ENCODE data around the gene MBP. TPM values are rescaled to one million over a fixed set of nuclear protein-coding genes. Genes with fewer than 3 reads are reported as not detected.

The MBP gene
- total and polyA plus RNA-seq, 5 donors from 2014 or later, result 134 to 172 (median 143) TPM

DNA sequence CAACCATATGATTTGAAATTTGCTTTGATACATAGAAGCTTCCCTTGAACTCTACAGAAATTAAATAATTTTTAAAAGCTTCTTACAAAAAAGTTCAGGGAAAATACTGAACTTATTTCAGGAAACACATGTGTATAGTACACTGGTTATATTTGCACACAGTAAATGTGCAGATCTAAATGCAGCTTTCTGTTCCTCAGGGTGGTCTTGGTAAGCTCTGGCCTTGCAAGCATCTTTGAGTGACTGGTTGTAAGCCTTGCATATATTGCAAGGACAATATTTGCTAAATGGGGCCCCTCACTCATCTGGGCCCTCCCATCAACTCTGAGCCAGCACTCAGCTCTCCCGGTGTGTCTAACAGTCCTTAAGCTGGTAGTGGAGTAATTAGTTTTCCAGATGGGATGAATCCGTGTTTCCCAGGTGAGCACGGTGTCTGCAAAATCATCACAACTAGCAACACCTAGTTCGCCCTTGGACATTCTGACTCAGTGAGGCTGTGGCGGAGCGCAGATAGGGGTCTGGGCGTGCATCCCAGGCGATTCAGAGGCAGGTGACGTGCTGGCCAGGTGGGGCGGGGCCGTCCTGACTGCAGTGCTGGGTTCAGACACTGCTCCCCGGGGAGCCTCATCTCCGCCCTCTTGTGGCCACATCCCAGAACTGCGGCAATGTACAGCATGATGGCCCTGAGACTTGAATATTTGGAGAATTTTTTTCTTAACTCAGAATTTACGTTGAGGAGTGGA, 149.6 kb downstream of the MBP start:
- Mint-ChIP-seq H3K4me1 (peaks cover 4 to 9% (median 8%) of the 10 kb centered on the region in 4 donors), H3K27me3 (no peaks in the 10 kb centered on the region), H3K36me3 (peaks cover 11% of the 10 kb centered on the region), H3K9me3 (no peaks in the 10 kb centered on the region), H3K4me3 (no peak overlapping the region), H3K27ac (peak overlapping the region in 1 of 3 donors; percentile 56)
- H3K9me3 ChIP-seq (ENCODE audit: control insufficient read depth in 2 of 2, low read length in 2 of 2), result no peaks in the 10 kb centered on the region
- H3K36me3 ChIP-seq (ENCODE audit: control insufficient read depth, insufficient read depth, low read length), result no peaks in the 10 kb centered on the region
- H3K4me1 ChIP-seq (ENCODE audit: control insufficient read depth, insufficient read depth, low read length, poor library complexity, severe bottlenecking), result peaks cover 6% of the 10 kb centered on the region
- H3K27me3 ChIP-seq (ENCODE audit: control insufficient read depth, insufficient read depth, low read length), result no peaks in the 10 kb centered on the region
- H3K4me3 ChIP-seq (ENCODE audit: low read depth, low read length), result no peak overlapping the region
- no peak overlapping the region for H3K27ac ChIP-seq (ENCODE audit: insufficient read depth, low read length, poor library complexity, severe bottlenecking)
- peak; percentile 93 to 94 for ATAC-seq (ENCODE audit: low read depth in 2 of 2)
- peak; percentile 71 to 86 (median 81) for DNase-seq

DNA sequence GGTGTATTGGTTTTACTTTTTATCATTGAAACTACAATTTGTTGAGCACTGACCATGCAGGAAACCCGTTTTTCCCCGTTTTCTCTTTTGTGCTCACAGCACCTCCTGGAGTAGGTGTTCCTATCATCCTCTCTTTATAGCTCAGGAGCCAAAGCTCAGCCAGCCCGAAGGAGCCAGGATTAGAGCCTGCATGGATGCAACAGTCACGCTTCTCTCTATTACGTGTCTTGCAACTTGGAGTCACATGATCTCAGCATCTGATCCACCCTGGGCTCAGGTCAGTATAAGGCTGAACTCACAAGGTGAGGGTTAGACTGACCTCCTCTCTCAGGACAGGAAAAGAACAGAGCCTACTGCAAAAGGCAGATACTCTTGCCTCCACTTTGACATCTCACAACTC, 150.5 kb downstream of the MBP start:
- H3K36me3 ChIP-seq (ENCODE audit: control insufficient read depth, insufficient read depth, low read length), result no peaks in the 10 kb centered on the region
- DNase-seq, result no peak
- H3K4me1 ChIP-seq (ENCODE audit: control insufficient read depth, insufficient read depth, low read length, poor library complexity, severe bottlenecking), result peaks cover 6% of the 10 kb centered on the region
- no peak overlapping the region for H3K4me3 ChIP-seq (ENCODE audit: low read depth, low read length)
- Mint-ChIP-seq H3K36me3 (peaks cover 11% of the 10 kb centered on the region), H3K27ac (no peak overlapping the region), H3K4me3 (no peak overlapping the region), H3K9me3 (no peaks in the 10 kb centered on the region), H3K4me1 (peaks cover 4 to 9% (median 8%) of the 10 kb centered on the region in 4 donors), H3K27me3 (no peaks in the 10 kb centered on the region)
- H3K27ac ChIP-seq (ENCODE audit: insufficient read depth, low read length, poor library complexity, severe bottlenecking), result no peak overlapping the region
- ATAC-seq (ENCODE audit: low read depth in 2 of 2), result no peak
- H3K9me3 ChIP-seq (ENCODE audit: control insufficient read depth in 2 of 2, low read length in 2 of 2), result no peaks in the 10 kb centered on the region
- no peaks in the 10 kb centered on the region for H3K27me3 ChIP-seq (ENCODE audit: control insufficient read depth, insufficient read depth, low read length)

DNA sequence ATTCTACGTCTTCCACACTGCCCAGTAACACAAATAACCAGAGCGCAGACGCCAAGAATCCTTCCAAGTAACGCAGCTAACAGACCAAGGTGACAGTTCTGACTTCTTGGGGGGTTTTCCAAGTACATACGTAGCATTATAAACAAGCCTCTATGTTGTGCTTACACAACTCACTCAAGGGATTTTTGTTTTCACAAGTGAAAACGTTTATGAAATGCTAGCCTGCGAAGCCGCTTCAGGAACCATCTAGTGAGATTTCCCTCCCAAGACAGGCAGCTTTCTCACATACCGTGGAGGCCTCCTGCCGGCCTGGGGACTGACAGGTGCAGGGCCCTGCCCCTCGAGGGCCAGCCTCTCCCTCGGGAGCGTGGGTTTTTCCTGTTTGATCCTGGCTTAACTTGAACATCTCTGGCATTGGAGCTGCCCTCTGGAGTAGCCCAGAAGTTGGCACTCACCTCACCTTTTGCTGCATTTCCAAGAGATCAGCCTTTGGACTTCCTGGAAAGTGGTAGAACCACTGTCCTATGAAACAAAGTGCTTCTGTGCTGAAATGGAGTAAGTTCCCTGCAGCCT, 151.1 kb downstream of the MBP start:
- no peaks in the 10 kb centered on the region for H3K9me3 Mint-ChIP-seq
- peaks cover 6% of the 10 kb centered on the region for H3K4me1 ChIP-seq (ENCODE audit: control insufficient read depth, insufficient read depth, low read length, poor library complexity, severe bottlenecking)
- no peak for ATAC-seq (ENCODE audit: low read depth in 2 of 2)
- H3K27ac ChIP-seq (ENCODE audit: insufficient read depth, low read length, poor library complexity, severe bottlenecking), result no peak overlapping the region
- peaks cover 4 to 9% (median 8%) of the 10 kb centered on the region in 4 donors for H3K4me1 Mint-ChIP-seq
- no peak overlapping the region for H3K4me3 ChIP-seq (ENCODE audit: low read depth, low read length)
- no peaks in the 10 kb centered on the region for H3K9me3 ChIP-seq (ENCODE audit: control insufficient read depth in 2 of 2, low read length in 2 of 2)
- H3K36me3 ChIP-seq (ENCODE audit: control insufficient read depth, insufficient read depth, low read length), result no peaks in the 10 kb centered on the region
- H3K27ac Mint-ChIP-seq, result no peak overlapping the region
- DNase-seq, result no peak
- no peaks in the 10 kb centered on the region for H3K27me3 ChIP-seq (ENCODE audit: control insufficient read depth, insufficient read depth, low read length)
- no peaks in the 10 kb centered on the region for H3K27me3 Mint-ChIP-seq
- no peak overlapping the region for H3K4me3 Mint-ChIP-seq
- peaks cover 11% of the 10 kb centered on the region for H3K36me3 Mint-ChIP-seq

DNA sequence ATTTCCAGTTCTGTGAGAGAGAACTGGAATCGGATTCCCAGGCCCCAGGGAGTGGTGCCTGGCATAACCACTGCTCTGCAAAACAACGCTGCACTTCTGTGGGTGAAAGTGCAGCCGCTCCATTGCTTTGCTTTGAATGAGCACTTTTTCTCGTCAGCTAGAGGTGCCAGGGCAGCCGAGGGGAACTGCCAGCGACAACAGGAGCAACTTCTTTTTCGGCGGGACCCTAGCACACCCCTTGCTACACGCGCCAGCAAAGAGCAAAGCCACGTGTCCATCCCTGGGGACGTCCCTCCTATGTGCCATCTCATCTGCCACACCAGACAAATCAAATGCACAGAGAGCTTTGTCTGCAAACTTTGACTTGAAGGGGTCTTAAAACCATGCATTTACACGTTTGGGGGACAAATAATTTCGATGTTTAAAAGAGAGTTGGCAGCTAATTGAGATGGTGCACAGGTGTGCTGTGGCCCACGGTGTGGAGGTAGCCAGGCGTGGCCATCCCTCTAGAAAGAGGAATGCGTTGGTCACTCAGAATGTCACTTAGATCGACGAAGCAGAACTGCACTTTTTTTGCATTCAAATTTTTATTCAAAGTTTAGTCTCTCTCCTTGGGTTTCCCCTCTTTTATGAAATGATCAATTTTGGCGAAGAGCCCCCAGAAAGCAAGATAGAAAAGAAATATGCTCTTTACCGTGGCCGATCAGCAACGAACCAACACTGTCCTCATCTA, 151.8 kb downstream of the MBP start:
- ATAC-seq (ENCODE audit: low read depth in 2 of 2), result no peak
- H3K4me3 ChIP-seq (ENCODE audit: low read depth, low read length), result no peak overlapping the region
- Mint-ChIP-seq H3K9me3 (no peaks in the 10 kb centered on the region), H3K4me1 (peaks cover 4 to 9% (median 8%) of the 10 kb centered on the region in 4 donors), H3K27ac (no peak overlapping the region), H3K4me3 (no peak overlapping the region), H3K36me3 (peaks cover 11% of the 10 kb centered on the region), H3K27me3 (no peaks in the 10 kb centered on the region)
- no peaks in the 10 kb centered on the region for H3K9me3 ChIP-seq (ENCODE audit: control insufficient read depth in 2 of 2, low read length in 2 of 2)
- no peaks in the 10 kb centered on the region for H3K27me3 ChIP-seq (ENCODE audit: control insufficient read depth, insufficient read depth, low read length)
- no peak overlapping the region for H3K27ac ChIP-seq (ENCODE audit: insufficient read depth, low read length, poor library complexity, severe bottlenecking)
- peaks cover 6% of the 10 kb centered on the region for H3K4me1 ChIP-seq (ENCODE audit: control insufficient read depth, insufficient read depth, low read length, poor library complexity, severe bottlenecking)
- no peaks in the 10 kb centered on the region for H3K36me3 ChIP-seq (ENCODE audit: control insufficient read depth, insufficient read depth, low read length)
- DNase-seq, result no peak

GRCh38 chr18:76979906-76980305, 152.7 kb downstream of the MBP start:
- no peak overlapping the region for H3K27ac Mint-ChIP-seq
- ATAC-seq (ENCODE audit: low read depth in 2 of 2), result no peak
- H3K27me3 Mint-ChIP-seq, result no peaks in the 10 kb centered on the region

DNA sequence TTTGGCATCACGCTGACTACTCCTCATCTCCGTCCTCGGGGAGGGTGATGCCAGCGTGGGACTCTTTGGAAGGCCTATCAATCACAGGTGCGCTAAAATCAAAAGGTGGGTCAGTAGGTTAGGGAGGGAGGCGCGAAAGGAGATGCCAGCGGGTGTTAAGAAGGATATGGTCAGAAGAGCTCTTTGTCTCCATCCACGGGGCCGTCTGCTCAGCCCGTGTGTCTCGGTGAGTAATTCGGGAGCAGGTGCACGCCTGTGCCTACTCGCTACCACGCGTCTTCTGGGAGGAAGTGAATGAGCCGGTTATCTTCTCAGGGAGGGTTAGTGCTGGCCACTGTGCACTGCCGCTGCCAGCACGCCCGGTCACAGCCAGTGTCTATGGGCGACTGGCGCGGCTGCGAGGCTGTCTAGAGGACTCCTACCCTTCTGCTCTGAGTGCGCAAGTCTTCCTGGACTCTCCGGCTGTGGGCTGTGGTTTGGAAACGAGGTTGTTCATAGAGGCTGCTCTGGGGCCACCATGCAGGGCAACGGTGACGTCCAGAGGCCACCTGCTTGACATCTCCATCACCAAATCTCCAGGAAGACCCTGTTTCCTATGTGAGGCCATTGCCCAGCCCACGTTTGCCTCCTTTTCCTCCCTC, 153.4 kb downstream of the MBP start:
- Histone ChIP-seq H3K4me1 (ENCODE audit: control insufficient read depth, insufficient read depth, low read length, poor library complexity, severe bottlenecking) (peaks cover 6% of the 10 kb centered on the region), H3K27me3 (ENCODE audit: control insufficient read depth, insufficient read depth, low read length) (no peaks in the 10 kb centered on the region), H3K36me3 (ENCODE audit: control insufficient read depth, insufficient read depth, low read length) (peaks cover 2% of the 10 kb centered on the region), H3K4me3 (ENCODE audit: low read depth, low read length) (no peak overlapping the region), H3K27ac (ENCODE audit: insufficient read depth, low read length, poor library complexity, severe bottlenecking) (no peak overlapping the region), H3K9me3 (ENCODE audit: control insufficient read depth in 2 of 2, low read length in 2 of 2) (no peaks in the 10 kb centered on the region)
- DNase-seq (no peak), ATAC-seq (ENCODE audit: low read depth in 2 of 2) (no peak)
- Mint-ChIP-seq H3K4me3 (no peak overlapping the region), H3K36me3 (peaks cover 16% of the 10 kb centered on the region), H3K27ac (no peak overlapping the region), H3K27me3 (no peaks in the 10 kb centered on the region), H3K4me1 (peaks cover 4 to 9% (median 8%) of the 10 kb centered on the region in 4 donors), H3K9me3 (no peaks in the 10 kb centered on the region)

More at GRCh38 chr18:76979906-76980305, 152.7 kb downstream of the MBP start:
- H3K9me3 Mint-ChIP-seq, result no peaks in the 10 kb centered on the region
- Histone ChIP-seq H3K27me3 (ENCODE audit: control insufficient read depth, insufficient read depth, low read length) (no peaks in the 10 kb centered on the region), H3K36me3 (ENCODE audit: control insufficient read depth, insufficient read depth, low read length) (no peaks in the 10 kb centered on the region), H3K27ac (ENCODE audit: insufficient read depth, low read length, poor library complexity, severe bottlenecking) (no peak overlapping the region), H3K4me1 (ENCODE audit: control insufficient read depth, insufficient read depth, low read length, poor library complexity, severe bottlenecking) (peaks cover 6% of the 10 kb centered on the region), H3K9me3 (ENCODE audit: control insufficient read depth in 2 of 2, low read length in 2 of 2) (no peaks in the 10 kb centered on the region), H3K4me3 (ENCODE audit: low read depth, low read length) (no peak overlapping the region)
- DNase-seq, result no peak
- H3K4me3 Mint-ChIP-seq, result no peak overlapping the region
- H3K4me1 Mint-ChIP-seq, result peaks cover 4 to 9% (median 8%) of the 10 kb centered on the region in 4 donors
- H3K36me3 Mint-ChIP-seq, result peaks cover 11% of the 10 kb centered on the region

GRCh38 chr18:76978616-76979015, 154.0 kb downstream of the MBP start:
- H3K4me3 ChIP-seq (ENCODE audit: low read depth, low read length), result no peak overlapping the region

More at GRCh38 chr18:76978616-76979015, 154.0 kb downstream of the MBP start:
- H3K4me3 Mint-ChIP-seq, result no peak overlapping the region
- peaks cover 16% of the 10 kb centered on the region for H3K36me3 Mint-ChIP-seq
- DNase-seq (no peak), ATAC-seq (ENCODE audit: low read depth in 2 of 2) (no peak)
- H3K36me3 ChIP-seq (ENCODE audit: control insufficient read depth, insufficient read depth, low read length), result peaks cover 3% of the 10 kb centered on the region
- no peak overlapping the region for H3K27ac ChIP-seq (ENCODE audit: insufficient read depth, low read length, poor library complexity, severe bottlenecking)
- H3K4me1 ChIP-seq (ENCODE audit: control insufficient read depth, insufficient read depth, low read length, poor library complexity, severe bottlenecking), result peaks cover 6% of the 10 kb centered on the region
- peak overlapping the region in 1 of 3 donors; percentile 63 for H3K27ac Mint-ChIP-seq
- no peaks in the 10 kb centered on the region for H3K9me3 Mint-ChIP-seq
- no peaks in the 10 kb centered on the region for H3K9me3 ChIP-seq (ENCODE audit: control insufficient read depth in 2 of 2, low read length in 2 of 2)
- no peaks in the 10 kb centered on the region for H3K27me3 ChIP-seq (ENCODE audit: control insufficient read depth, insufficient read depth, low read length)
- H3K4me1 Mint-ChIP-seq, result peaks cover 4 to 8% (median 8%) of the 10 kb centered on the region in 4 donors
- H3K27me3 Mint-ChIP-seq, result no peaks in the 10 kb centered on the region

Data from CD4-positive, CD25-positive, alpha-beta regulatory T cell (primary cell).